ENCODE data around the gene PIK3C3. TPM values are rescaled to one million over a fixed set of nuclear protein-coding genes. Genes with fewer than 3 reads are reported as not detected.

Gene PIK3C3
- total and polyA plus RNA-seq, 9 of the 15 experiments (the other 6 are each of a cell fraction or from before 2014, with no cell fraction given) = 27.0 to 101 (median 42.9) TPM

DNA sequence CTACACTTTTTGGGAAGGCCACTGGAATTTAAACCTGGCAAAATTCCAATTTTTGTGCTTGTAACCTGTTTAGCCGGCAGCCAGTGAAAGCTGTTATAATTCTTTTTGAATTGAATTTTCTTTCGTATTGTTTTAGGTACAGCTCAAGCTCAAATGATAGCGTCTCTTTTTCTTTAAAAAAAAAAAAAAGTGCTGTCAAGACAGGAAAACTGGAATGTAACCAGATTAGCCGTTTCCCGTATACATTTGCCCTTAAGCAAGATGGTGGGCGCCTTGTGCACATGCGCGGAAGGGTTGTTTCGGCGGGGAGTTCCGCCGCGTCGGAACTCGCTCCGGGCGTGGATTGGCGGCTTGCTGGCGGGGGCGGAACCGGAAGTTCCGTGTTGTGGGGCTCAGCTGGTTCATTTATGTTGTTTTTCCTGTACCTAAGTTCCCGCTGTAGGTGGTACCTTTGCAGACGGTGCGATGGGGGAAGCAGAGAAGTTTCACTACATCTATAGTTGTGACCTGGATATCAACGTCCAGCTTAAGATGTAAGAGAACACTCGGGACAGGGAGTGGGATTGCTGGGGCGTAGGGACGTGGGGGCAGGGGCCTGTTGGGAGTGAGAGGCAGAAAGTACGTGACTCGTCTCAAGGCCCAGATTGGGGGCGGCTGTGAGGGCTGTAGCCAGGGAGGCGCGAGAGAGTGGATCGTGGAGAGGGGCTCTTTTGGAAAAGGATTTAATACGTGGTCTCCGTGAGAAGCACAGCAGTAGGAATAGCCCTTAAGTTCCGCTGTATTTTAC, at the start of gene PIK3C3 (continued):
- TF ChIP-seq, protein P1, sequence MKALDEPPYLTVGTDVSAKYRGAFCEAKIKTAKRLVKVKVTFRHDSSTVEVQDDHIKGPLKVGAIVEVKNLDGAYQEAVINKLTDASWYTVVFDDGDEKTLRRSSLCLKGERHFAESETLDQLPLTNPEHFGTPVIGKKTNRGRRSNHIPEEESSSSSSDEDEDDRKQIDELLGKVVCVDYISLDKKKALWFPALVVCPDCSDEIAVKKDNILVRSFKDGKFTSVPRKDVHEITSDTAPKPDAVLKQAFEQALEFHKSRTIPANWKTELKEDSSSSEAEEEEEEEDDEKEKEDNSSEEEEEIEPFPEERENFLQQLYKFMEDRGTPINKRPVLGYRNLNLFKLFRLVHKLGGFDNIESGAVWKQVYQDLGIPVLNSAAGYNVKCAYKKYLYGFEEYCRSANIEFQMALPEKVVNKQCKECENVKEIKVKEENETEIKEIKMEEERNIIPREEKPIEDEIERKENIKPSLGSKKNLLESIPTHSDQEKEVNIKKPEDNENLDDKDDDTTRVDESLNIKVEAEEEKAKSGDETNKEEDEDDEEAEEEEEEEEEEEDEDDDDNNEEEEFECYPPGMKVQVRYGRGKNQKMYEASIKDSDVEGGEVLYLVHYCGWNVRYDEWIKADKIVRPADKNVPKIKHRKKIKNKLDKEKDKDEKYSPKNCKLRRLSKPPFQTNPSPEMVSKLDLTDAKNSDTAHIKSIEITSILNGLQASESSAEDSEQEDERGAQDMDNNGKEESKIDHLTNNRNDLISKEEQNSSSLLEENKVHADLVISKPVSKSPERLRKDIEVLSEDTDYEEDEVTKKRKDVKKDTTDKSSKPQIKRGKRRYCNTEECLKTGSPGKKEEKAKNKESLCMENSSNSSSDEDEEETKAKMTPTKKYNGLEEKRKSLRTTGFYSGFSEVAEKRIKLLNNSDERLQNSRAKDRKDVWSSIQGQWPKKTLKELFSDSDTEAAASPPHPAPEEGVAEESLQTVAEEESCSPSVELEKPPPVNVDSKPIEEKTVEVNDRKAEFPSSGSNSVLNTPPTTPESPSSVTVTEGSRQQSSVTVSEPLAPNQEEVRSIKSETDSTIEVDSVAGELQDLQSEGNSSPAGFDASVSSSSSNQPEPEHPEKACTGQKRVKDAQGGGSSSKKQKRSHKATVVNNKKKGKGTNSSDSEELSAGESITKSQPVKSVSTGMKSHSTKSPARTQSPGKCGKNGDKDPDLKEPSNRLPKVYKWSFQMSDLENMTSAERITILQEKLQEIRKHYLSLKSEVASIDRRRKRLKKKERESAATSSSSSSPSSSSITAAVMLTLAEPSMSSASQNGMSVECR (CRISPR knock-in tag; IDR thresholded peaks at IDR 0.05) = peak; percentile 87
- TF ChIP-seq ZNF644 (tag; IDR thresholded peaks at IDR 0.05; ENCODE audit: low read depth) (no peak), PYGO2 (tag; IDR thresholded peaks at IDR 0.05) (no peak), KLF6 (CRISPR knock-in tag; IDR thresholded peaks at IDR 0.05; ENCODE audit: borderline replicate concordance) (no peak), POLR2H (tag; IDR thresholded peaks at IDR 0.05; ENCODE audit: low read depth) (peak; percentile 53), GABPB2 (CRISPR knock-in tag; conservative IDR thresholded peaks at IDR 0.05) (no peak), SIRT6 (IDR thresholded peaks at IDR 0.05; ENCODE audit: low read depth, low read length) (no peak), RBM15 (IDR thresholded peaks at IDR 0.05; ENCODE audit: insufficient read depth, low read length) (no peak), NFIC (IDR thresholded peaks at IDR 0.05) (peak; percentile 90)
- TF ChIP-seq, protein P2, sequence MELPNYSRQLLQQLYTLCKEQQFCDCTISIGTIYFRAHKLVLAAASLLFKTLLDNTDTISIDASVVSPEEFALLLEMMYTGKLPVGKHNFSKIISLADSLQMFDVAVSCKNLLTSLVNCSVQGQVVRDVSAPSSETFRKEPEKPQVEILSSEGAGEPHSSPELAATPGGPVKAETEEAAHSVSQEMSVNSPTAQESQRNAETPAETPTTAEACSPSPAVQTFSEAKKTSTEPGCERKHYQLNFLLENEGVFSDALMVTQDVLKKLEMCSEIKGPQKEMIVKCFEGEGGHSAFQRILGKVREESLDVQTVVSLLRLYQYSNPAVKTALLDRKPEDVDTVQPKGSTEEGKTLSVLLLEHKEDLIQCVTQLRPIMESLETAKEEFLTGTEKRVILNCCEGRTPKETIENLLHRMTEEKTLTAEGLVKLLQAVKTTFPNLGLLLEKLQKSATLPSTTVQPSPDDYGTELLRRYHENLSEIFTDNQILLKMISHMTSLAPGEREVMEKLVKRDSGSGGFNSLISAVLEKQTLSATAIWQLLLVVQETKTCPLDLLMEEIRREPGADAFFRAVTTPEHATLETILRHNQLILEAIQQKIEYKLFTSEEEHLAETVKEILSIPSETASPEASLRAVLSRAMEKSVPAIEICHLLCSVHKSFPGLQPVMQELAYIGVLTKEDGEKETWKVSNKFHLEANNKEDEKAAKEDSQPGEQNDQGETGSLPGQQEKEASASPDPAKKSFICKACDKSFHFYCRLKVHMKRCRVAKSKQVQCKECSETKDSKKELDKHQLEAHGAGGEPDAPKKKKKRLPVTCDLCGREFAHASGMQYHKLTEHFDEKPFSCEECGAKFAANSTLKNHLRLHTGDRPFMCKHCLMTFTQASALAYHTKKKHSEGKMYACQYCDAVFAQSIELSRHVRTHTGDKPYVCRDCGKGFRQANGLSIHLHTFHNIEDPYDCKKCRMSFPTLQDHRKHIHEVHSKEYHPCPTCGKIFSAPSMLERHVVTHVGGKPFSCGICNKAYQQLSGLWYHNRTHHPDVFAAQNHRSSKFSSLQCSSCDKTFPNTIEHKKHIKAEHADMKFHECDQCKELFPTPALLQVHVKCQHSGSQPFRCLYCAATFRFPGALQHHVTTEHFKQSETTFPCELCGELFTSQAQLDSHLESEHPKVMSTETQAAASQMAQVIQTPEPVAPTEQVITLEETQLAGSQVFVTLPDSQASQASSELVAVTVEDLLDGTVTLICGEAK (IDR thresholded peaks at IDR 0.05) = peak; percentile 97
- TF ChIP-seq, protein P2 (CRISPR knock-in tag; IDR thresholded peaks at IDR 0.05) = no peak
- TF ChIP-seq, protein P3, sequence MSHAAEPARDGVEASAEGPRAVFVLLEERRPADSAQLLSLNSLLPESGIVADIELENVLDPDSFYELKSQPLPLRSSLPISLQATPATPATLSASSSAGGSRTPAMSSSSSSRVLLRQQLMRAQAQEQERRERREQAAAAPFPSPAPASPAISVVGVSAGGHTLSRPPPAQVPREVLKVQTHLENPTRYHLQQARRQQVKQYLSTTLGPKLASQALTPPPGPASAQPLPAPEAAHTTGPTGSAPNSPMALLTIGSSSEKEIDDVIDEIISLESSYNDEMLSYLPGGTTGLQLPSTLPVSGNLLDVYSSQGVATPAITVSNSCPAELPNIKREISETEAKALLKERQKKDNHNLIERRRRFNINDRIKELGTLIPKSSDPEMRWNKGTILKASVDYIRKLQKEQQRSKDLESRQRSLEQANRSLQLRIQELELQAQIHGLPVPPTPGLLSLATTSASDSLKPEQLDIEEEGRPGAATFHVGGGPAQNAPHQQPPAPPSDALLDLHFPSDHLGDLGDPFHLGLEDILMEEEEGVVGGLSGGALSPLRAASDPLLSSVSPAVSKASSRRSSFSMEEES (CRISPR knock-in tag; IDR thresholded peaks at IDR 0.05) = no peak
